ENCODE results near the gene IGF2BP3.
"Not testable (repeated sequence)": the region's sequence is repeated elsewhere in the genome, so short reads cannot be mapped to it uniquely, and the experiment has no call there.

The IGF2BP3 gene

DNA sequence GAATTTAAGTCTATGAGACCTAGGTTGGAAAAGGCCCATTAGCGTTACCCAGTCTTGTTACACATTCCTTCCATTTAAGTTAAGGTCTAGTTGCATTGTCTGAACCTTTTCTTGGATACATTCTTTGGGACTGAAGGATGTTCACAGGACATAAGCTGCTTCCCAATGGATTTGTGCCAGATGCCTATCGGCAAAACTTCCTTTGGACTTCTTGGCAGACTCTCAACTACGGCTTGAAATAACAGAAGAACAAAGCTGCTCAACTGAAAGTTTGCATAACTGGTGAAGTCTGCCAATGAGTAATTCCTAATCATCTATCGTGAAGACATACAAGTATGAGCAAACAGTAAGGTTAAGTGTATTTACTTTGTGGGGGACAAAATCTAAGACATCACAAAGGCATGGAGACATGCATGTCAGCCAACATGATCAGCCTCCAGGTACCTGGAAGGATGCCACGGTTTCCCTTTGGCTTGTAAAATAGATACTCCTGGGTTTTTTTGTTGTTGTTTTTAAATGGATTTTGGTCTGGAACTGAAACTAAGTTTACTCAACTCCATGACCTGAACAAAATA is 135.7 kb downstream of the IGF2BP3 start:
- in situ Hi-C loops (cut with HindIII; ENCODE audit: low pct_ligation_motif_present, low pct_unique_long_range_greater_than_20kb, low sequenced_read_pairs): no loop called here
- DNase-seq: peak; percentile 94

DNA sequence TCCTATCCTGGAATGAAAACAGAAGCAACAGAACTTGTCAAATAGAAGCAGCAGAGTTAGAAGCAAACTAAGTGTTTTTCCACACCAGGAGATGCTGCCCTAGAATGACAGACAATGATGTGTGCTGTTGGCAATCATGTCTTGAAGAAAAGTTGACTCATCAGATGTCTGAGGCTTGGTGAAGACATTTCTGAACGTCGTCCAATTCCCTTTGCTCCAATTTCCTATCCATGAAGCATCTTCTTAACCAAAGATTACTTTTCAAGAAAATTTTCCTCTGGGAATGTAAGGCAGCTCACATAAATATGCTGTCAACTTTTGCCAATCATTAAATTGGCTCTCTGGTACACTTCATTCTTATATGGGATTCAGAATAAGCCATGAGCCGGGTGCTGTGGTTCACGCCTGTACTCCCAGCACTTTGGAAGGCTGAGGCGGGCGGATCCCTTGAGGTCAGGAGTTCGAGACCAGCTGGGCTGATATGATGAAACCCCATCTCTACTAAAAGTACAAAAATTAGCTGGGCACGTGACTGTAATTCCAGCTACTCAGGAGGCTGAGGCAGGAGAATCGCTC is 136.5 kb downstream of the IGF2BP3 start:
- in situ Hi-C loops (cut with HindIII; ENCODE audit: low pct_ligation_motif_present, low pct_unique_long_range_greater_than_20kb, low sequenced_read_pairs): no loop called here
- peak; percentile 100 for DNase-seq

DNA sequence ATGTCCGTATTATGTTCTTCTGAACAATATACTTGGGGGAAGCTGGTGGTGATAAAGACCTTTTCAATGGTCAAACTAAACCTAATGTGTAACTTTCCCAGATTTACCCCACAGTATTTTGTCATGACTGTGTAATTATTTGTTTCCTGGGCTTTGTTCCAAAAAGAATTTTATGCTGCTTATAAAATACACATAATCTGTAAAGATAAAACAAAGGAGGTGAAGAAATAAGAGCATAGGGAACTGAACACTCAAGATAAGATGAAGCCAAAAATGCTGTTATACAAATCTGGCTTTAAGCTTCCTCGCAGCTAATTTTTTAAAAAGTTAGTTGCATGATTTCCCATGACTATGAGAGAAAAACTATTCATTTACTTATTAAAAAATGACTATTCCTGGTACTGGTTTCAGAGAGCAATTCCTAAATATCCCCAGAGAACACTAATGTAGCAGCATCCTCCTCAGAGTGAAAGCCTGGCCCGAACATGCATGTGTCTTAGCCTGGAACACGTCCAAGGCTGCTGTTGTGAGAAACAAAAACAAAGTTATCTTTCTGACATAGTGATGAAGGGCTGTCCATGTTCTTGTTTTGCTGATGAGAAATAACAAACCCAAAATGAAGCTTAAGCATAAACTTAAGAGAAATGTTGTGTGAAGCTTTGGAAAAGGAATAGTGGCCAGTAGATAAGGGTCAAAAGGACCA is 137.2 kb downstream of the IGF2BP3 start:
- DNase-seq: peak; percentile 26
- in situ Hi-C loops (cut with HindIII; ENCODE audit: low pct_ligation_motif_present, low pct_unique_long_range_greater_than_20kb, low sequenced_read_pairs): no loop called here

DNA sequence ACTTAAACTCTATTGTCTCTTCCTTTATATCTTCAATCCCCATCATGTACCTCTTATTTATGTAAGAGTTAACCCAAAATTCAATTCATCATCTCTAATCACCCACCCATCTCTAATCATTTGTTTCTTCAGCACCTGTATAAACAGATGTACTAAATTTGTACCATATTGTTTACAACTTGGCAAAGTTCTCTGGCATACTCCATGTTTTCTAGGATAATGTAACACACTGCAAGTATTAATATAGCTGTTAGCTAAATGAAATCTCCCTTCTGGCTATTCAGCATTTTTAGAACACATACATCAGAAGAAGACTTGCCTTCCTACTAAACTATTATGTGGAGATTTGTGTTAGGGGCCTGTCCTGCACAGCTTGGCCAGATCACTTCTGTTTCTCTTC is 138.1 kb downstream of the IGF2BP3 start:
- DNase-seq: no peak
- in situ Hi-C loops (cut with HindIII; ENCODE audit: low pct_ligation_motif_present, low pct_unique_long_range_greater_than_20kb, low sequenced_read_pairs): no loop called here

DNA sequence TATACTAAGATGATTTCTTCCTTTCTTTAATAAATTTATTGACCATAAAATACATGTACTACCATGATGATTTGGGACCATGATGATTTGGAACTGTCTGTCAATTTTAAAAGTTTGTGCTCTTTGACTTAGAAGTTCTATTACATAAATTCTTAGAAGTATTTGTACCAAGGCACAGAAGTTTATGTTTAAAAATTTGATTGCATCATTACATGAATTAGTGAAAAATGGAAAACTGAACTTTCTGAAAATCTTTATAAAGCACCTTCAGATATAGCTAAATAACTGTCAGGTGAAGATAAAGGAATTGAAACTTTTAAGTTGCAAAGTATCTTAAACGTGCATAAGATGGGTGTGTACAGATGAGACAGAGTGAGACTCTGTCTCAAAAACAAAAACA is 139.2 kb downstream of the IGF2BP3 start:
- no peak for DNase-seq
- in situ Hi-C loops (cut with HindIII; ENCODE audit: low pct_ligation_motif_present, low pct_unique_long_range_greater_than_20kb, low sequenced_read_pairs): no loop called here

DNA sequence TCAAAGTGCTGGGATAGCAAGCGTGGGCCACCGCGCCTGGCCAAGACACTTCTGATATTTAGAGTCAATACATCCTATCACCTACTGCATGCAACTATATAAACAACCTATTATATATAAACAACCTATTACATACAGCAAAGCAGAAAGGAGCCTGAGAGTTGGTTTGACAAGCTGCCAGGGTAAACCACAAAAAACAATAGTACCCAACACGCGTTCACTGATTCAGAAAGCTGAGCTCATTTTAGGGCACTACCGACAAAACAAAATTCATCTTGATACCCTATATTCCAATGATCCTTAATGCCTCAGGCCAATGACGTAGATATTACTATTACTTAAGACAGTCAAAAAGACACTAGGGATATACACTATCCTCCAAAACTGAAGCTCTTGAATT is 154.9 kb downstream of the IGF2BP3 start:
- DNase-seq: no peak
- in situ Hi-C loops (cut with HindIII; ENCODE audit: low pct_ligation_motif_present, low pct_unique_long_range_greater_than_20kb, low sequenced_read_pairs): no loop called here

DNA sequence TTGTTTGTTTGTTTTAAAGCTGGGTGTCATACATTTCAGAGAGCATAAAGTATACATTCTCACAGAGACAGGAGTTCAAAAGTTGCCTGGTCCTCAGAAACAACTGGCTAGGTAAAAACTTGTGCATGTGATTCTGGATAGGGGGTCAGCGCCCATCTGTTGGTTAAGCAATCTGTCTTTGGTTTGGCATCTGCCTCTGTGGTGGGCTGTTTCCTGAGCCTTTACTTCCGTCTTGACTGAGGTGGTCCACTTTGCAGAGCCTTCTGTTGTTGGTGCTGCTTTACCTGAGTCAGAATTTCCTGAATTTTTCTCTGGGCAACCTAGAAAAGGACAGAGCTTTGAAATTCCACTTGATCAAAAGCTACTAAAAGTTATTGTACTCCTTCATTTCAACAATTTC is 158.2 kb downstream of the IGF2BP3 start:
- in situ Hi-C loops (cut with HindIII; ENCODE audit: low pct_ligation_motif_present, low pct_unique_long_range_greater_than_20kb, low sequenced_read_pairs); DNase-seq: not testable (repeated sequence)

DNA sequence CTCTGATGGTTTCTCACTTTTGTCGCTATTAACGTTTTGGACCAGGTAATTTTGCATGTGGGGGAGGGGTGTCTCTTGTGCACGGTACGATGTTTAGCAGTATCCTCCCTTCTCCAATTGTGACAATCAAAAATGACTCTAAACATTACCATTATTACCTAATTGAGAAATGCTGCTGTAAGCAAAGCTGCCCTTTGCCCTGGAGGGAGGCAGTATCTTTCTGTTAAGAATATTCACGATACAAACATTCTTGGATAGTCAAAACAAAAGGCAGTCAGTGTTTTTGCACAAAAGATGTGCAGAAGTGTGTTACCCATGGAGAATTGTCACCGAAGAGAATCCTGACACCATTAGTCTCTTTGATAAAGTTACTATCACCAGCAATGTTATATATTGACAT is 161.5 kb downstream of the IGF2BP3 start:
- in situ Hi-C loops (cut with HindIII; ENCODE audit: low pct_ligation_motif_present, low pct_unique_long_range_greater_than_20kb, low sequenced_read_pairs): no loop called here
- DNase-seq: no peak

DNA sequence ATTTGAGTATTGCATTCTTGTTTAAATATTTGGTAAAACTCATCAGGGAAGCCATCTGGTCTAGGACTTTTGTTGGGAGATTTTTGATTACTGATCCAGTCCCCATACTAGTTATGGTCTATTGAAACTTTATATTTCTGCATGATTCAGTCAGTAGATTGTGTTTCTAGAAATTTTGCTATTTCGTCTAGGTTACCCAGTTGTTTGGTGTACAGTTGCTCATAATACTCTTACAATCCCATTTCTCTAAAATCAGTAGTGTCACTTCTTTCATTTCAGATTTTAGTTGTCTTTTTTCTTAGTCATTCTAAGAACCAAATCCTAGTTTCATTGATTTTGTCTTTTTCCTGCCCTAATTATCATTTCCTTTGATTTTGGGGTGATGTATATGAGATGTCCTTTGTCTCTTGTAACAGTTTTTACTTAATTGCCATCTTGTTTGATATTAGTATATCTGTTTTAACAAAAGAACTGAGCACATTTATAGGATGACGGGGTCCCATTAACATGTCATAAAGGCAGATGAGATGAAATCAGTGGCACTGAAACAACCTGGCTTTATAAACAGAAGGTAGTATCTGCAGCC is 163.3 kb downstream of the IGF2BP3 start:
- DNase-seq: no peak
- in situ Hi-C loops (cut with HindIII; ENCODE audit: low pct_ligation_motif_present, low pct_unique_long_range_greater_than_20kb, low sequenced_read_pairs): no loop called here

DNA sequence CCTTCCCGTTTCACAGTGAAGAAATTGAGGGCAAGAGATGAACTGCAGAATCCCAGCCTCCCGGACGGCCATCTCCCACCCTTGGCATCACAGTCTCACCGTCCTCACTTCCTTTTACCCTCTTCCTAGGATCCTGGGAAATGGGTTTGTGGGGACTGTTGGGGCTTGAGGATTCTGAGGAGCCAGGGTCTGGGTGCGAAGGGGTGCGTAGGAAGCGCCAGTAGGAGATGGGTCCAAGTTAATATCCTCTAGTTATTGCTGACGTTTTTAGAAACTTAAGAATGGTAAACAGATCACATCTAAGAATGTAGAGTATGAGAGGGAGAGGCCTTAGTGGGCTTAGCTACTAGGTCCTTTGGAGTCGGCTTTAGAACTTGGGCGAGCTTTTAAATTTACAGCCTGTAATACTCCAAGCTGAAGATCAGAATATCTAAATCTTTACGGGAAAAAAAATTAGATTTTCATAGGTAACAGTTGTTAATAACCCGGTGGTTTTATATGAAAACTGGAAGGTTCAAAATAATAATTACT is 170.5 kb downstream of the IGF2BP3 start:
- in situ Hi-C loops (cut with HindIII; ENCODE audit: low pct_ligation_motif_present, low pct_unique_long_range_greater_than_20kb, low sequenced_read_pairs): no loop called here
- DNase-seq: peak; percentile 41

DNA sequence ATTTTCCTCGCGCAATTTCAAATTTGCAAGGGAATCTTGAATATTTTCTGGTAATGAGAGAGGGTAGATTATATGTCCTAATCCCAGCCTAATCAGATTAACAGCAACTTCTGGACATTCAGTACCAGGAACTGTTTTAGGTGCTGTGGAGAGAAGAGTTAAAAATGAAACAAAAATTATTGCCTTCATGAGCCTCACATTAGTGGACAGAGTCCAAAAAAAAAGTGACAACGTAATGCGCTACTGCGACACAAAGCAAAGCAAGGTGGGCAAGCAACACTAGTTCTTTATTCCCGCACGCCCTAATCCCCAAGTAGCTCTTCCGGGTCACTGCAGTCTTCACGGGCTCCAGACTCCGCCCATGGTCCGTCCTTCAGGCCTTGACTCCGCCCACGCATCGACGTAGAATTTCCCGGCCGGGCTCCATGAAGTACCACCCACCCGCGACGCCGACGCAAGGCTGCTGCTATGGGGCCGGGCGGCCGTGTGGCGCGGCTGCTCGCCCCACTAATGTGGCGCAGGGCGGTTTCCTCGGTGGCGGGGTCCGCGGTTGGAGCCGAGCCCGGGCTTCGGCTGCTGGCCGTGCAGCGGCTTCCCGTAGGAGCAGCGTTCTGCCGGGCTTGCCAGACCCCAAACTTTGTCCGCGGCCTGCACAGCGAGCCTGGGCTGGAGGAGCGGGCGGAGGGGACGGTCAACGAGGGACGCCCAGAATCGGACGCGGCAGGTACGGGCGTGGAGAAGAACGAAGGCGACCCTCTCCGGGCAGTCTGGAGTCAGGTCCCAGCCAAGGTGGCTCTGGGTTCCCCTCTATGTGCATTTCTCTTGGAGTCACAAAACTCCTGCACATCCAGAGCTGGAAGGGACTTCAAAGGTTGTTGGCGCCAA is 171.2 kb downstream of the IGF2BP3 start, which contains the start of gene MALSU1:
Gene MALSU1 (plus strand): TSS at position 455 of the 885 bp plus-strand sequence. CDS start 14 bp downstream, at position 469.
- in situ Hi-C loops (cut with HindIII; ENCODE audit: low pct_ligation_motif_present, low pct_unique_long_range_greater_than_20kb, low sequenced_read_pairs): no loop called here
- peak; percentile 99 for DNase-seq

DNA sequence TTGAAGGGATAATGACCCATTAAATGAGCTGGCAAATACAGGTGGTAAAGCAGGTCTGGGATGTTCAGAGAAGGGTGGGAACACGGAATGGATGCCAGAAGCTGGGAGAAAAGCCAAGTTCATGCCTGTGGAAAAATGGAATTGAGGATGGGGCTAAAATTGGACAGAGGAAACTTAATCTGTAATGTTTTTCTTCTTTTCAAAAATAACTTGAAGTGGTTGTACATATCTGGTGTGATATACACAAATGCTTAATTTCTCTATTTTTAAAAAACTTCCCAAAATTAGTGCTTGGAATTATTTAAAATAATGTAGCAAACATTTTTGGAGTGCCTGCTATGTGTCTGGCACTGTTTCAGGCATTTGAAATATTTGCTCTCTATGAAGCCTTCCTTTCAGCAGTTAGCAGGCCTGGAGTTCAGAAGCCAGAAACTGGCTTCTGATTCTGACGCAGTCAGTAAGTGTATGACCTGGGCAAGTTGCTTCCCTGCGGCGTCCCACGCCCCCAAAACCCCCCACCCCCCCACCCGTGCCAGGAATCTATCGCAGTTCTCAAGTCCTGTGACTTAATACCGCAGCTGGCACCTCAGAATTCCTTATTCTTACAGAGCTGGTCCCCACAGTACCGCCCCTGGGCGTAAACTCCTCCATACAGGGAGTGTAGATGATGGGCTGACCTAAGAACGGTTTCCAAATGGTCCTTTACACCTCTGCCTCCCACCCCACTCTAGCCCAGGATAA is 172.0 kb downstream of the IGF2BP3 start:
- in situ Hi-C loops (cut with HindIII; ENCODE audit: low pct_ligation_motif_present, low pct_unique_long_range_greater_than_20kb, low sequenced_read_pairs): no loop called here
- peak; percentile 81 for DNase-seq

DNA sequence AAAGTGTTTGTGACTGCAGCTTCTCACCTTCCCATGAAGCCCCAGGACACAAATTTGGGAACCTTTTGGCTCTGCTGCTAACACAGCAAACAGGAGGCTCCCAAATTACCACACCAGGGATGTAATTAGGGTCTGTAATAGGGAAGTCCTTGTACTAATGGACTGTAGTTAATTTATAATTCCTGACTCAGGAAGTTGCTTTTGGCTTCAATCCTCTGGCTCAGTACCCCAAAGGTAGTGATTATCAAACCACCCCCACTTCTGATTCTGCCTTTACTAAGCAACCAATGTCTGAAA is 174.9 kb downstream of the IGF2BP3 start:
- in situ Hi-C loops (cut with HindIII; ENCODE audit: low pct_ligation_motif_present, low pct_unique_long_range_greater_than_20kb, low sequenced_read_pairs): no loop called here
- no peak for DNase-seq

DNA sequence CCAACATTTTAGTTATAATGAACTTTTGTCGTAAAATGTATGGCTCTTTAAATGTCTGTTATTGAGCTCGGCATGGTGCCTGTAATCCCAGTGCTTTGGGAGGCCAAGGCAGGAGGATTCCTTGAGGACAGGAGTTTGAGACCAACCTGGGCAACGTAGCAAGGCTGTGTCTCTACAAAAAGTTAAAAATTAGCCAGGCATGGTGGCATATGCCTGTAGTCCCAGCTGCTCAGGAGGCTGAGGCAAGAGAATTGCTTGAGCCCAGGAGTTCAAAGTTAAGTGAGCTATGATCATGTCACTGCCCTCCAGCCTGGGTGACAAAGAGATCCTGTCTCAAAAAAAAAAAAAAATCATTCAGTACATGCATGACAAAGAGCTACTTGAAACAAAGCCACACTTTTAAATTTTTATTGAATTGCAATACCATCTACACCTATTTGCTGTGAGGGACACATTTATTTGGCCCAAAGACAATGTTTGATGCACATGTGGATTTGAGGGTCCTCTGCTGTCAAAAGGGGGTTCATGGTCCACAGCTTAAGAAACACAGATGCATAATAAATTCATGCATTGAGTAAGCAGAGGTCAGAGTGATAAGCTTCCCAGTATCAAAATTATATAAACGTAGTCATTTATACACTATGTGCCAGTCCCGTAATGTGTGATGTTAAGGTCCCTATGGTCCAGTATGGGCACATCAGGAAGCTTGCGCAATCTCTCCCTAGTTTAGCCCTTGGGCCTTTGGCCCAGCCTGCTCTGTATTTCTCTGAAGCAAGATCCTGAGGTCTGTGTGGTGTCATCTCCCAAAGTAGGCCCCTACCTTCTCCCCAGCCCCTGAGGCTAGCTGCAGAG is 175.5 kb downstream of the IGF2BP3 start:
- in situ Hi-C loops (cut with HindIII; ENCODE audit: low pct_ligation_motif_present, low pct_unique_long_range_greater_than_20kb, low sequenced_read_pairs): no loop called here
- DNase-seq: no peak

DNA sequence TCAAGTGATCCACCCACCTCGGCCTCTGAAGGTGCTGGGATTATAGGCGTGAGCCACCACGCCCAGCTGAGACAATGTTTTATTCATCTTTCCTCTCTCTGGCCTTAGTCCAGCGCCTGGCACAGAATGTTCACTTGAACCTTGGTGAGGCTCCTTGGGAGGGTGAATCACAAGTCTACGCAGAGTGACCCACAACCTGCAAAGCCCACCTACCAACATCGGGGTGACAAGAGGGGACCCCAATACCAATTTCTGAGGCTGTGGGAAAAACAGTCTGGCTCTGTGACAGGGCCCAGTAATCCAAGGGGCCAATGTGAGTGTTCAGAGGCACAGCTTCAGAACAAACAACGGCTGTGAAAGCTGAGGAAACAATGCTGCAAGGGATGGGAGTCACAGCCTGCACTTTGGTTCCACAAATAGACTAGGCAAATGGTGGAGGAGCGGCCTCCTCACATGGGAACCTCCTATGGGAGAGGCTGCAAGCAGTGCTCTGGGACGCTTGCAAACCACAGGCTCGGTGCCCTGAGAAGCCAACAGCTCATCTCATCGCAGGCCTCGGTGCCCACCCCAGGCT is 176.7 kb downstream of the IGF2BP3 start:
- in situ Hi-C loops (cut with HindIII; ENCODE audit: low pct_ligation_motif_present, low pct_unique_long_range_greater_than_20kb, low sequenced_read_pairs): no loop called here

DNA sequence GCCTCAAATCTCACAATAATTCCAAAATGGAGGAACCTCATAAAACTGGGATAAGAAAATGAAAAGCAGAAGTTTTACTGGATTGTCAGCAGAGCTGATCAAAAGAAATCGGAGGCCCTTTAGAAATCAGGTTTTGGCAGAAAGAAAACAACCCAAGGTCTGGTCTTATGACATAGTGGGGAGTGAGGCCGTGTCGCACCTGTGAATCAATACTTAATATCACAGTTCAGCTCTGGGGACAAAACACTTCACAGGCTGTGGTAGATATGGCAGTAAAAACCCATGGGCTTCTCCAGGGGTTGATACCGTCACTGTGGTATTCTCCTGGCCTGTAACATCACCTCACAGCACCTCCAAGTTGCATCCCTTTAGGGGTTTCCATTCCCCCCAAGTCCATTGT is 177.7 kb downstream of the IGF2BP3 start:
- in situ Hi-C loops (cut with HindIII; ENCODE audit: low pct_ligation_motif_present, low pct_unique_long_range_greater_than_20kb, low sequenced_read_pairs): no loop called here
- no peak for DNase-seq

More for the DNA sequence above, 176.7 kb downstream of the IGF2BP3 start:
- no peak for DNase-seq

DNA sequence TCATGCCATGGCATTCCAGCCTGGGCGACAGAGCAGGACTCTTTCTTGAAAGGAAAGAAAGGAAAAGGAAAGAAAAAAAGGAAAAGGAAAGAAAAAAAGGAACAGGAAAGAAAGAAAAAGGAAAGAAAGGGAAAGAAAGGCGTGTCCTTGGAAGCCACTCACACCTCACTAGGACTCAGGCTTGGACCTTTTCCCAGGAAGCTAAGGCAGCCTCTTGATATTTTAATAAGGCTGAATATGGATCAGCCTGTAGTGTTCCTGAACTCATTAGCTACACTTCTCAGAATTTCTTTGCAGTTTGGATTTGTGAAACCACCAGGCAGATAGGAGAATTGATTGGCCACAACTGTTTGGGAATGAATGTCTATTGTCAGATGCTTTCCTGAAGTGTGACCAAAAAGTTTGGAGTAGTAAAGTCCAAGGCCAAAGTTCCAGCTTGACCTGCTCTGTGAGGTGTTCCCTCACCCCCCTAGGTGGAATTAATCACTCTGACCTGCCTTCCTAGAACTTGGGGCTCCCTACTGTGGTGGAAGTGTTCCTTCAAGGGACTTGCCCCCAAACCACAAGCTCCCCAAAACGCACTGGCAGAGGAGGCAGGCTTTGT is 178.2 kb downstream of the IGF2BP3 start:
- no peak for DNase-seq
- in situ Hi-C loops (cut with HindIII; ENCODE audit: low pct_ligation_motif_present, low pct_unique_long_range_greater_than_20kb, low sequenced_read_pairs): no loop called here
